ENCODE data around the gene SLBP. TPM values are rescaled to one million over a fixed set of nuclear protein-coding genes. Genes with fewer than 3 reads are reported as not detected.

Gene SLBP
- total RNA-seq, 1 experiment from 2014 or later: 61.7 TPM

- Histone ChIP-seq H3K4me1 (replicated peaks; ENCODE audit: insufficient read depth) (no peaks in the 10 kb centered on the region), H3K27ac (no peak overlapping the region), H2AFZ (no peak overlapping the region), H3K36me3 (ENCODE audit: low read depth) (no peaks in the 10 kb centered on the region), H4K20me1 (ENCODE audit: insufficient read depth) (no peaks in the 10 kb centered on the region), H3K4me3 (no peak overlapping the region), H3K9me2 (ENCODE audit: insufficient read depth) (no peaks in the 10 kb centered on the region), H3F3A (ENCODE audit: insufficient read depth, low read depth) (no peaks in the 10 kb centered on the region), H3K79me2 (ENCODE audit: low read depth) (no peaks in the 10 kb centered on the region), H3K4me2 (no peak overlapping the region), H3K9me3 (ENCODE audit: insufficient read depth, low read depth) (no peaks in the 10 kb centered on the region), H3K27me3 (ENCODE audit: insufficient read depth, low read depth) (no peaks in the 10 kb centered on the region)
- DNase-seq: no peak
- no peak for TF ChIP-seq EZH2 (IDR thresholded peaks at IDR 0.05; ENCODE audit: low read depth)
- TF ChIP-seq CTCF (conservative IDR thresholded peaks at IDR 0.05): no peak
- BruUV-seq (replicated peaks): no TSS peak
- intact Hi-C loops (cut with micrococcal nuclease; ENCODE audit: unreplicated experiment): no loop called here
- ChIA-PET CTCF (no interaction called here), POLR2A (ENCODE audit: unreplicated experiment) (no interaction called here)
Measured at GRCh38 chr4:1660948-1661677, 51.0 kb downstream of the SLBP start.

GRCh38 chr4:1659104-1660043, 52.7 kb downstream of the SLBP start:
- Histone ChIP-seq H3F3A (ENCODE audit: insufficient read depth, low read depth) (no peaks in the 10 kb centered on the region), H3K4me2 (no peak overlapping the region), H2AFZ (no peak overlapping the region), H3K36me3 (ENCODE audit: low read depth) (no peaks in the 10 kb centered on the region), H3K9me3 (ENCODE audit: insufficient read depth, low read depth) (no peaks in the 10 kb centered on the region), H3K79me2 (ENCODE audit: low read depth) (no peaks in the 10 kb centered on the region), H3K27me3 (ENCODE audit: insufficient read depth, low read depth) (no peaks in the 10 kb centered on the region), H3K27ac (no peak overlapping the region), H3K4me1 (replicated peaks; ENCODE audit: insufficient read depth) (no peaks in the 10 kb centered on the region), H4K20me1 (ENCODE audit: insufficient read depth) (no peaks in the 10 kb centered on the region), H3K4me3 (no peak overlapping the region), H3K9me2 (ENCODE audit: insufficient read depth) (no peaks in the 10 kb centered on the region)
- ChIA-PET POLR2A (ENCODE audit: unreplicated experiment) (no interaction called here), CTCF (no interaction called here)
- TF ChIP-seq EZH2 (IDR thresholded peaks at IDR 0.05; ENCODE audit: low read depth) (no peak), CTCF (conservative IDR thresholded peaks at IDR 0.05) (no peak)
- intact Hi-C loops (cut with micrococcal nuclease; ENCODE audit: unreplicated experiment): no loop called here
- no TSS peak for BruUV-seq (replicated peaks)
- DNase-seq: no peak

GRCh38 chr4:1658581-1658980, 53.5 kb downstream of the SLBP start:
- H3K36me3 ChIP-seq (ENCODE audit: low read depth): no peaks in the 10 kb centered on the region
- CTCF ChIA-PET: no interaction called here
- intact Hi-C loops (cut with micrococcal nuclease; ENCODE audit: unreplicated experiment): no loop called here
- no peaks in the 10 kb centered on the region for H4K20me1 ChIP-seq (ENCODE audit: insufficient read depth)
- no peak overlapping the region for H2AFZ ChIP-seq
- H3K9me2 ChIP-seq (ENCODE audit: insufficient read depth): no peaks in the 10 kb centered on the region
- H3K4me3 ChIP-seq: no peak overlapping the region
- no peak for DNase-seq
- H3K79me2 ChIP-seq (ENCODE audit: low read depth): no peaks in the 10 kb centered on the region
- no peak for TF ChIP-seq EZH2 (IDR thresholded peaks at IDR 0.05; ENCODE audit: low read depth)
- TF ChIP-seq CTCF (conservative IDR thresholded peaks at IDR 0.05): no peak
- H3K4me2 ChIP-seq: no peak overlapping the region
- no peaks in the 10 kb centered on the region for H3K4me1 ChIP-seq (replicated peaks; ENCODE audit: insufficient read depth)
- no peak overlapping the region for H3K27ac ChIP-seq
- POLR2A ChIA-PET (ENCODE audit: unreplicated experiment): no interaction called here
- no peaks in the 10 kb centered on the region for H3F3A ChIP-seq (ENCODE audit: insufficient read depth, low read depth)
- H3K9me3 ChIP-seq (ENCODE audit: insufficient read depth, low read depth): no peaks in the 10 kb centered on the region
- no peaks in the 10 kb centered on the region for H3K27me3 ChIP-seq (ENCODE audit: insufficient read depth, low read depth)
- no TSS peak for BruUV-seq (replicated peaks)

Measured in PC-9 (cell line).